SK-N-SH treated with all-trans-retinoic acid at 6 μM for 48 hours (cell line): ENCODE measurements around the gene PCMT1.
A peak's percentile ranks its signal among the peaks of the same experiment; 100 is the strongest.

ENCODE experiments used
- ATAC-seq: fragments of 200-7000 bp; cut with Tn5 transposase; 3 replicates; pipeline ENCODE4 v1.9.1; 2020; ENCODE audit warnings: mild to moderate bottlenecking, moderate library complexity
- CREB5 ChIP-seq: fragments of 250-450 bp; sonication (Bioruptor Pico); IDR thresholded peaks from 2 replicates; pipeline ENCODE4 v1.5.1; 2020; ENCODE audit warnings: low read depth, mild to moderate bottlenecking, moderate library complexity
- CSDC2 ChIP-seq: fragments of 250-450 bp; sonication (Bioruptor Pico); IDR thresholded peaks from 2 replicates; pipeline ENCODE4 v1.5.0; 2020; ENCODE audit warnings: mild to moderate bottlenecking, moderate library complexity
- CSRNP3 ChIP-seq: fragments of 250-450 bp; sonication (Bioruptor Pico); IDR thresholded peaks from 2 replicates; pipeline ENCODE4 v1.5.1; 2021; ENCODE audit warnings: mild to moderate bottlenecking, moderate library complexity
- GLIS3 ChIP-seq: fragments of 250-450 bp; sonication (Bioruptor Pico); IDR thresholded peaks from 2 replicates; pipeline ENCODE4 v1.5.0; 2020; ENCODE audit warnings: mild to moderate bottlenecking, moderate library complexity
- ISL1 ChIP-seq: fragments of 250-450 bp; sonication (Bioruptor Pico); IDR thresholded peaks from 2 replicates; pipeline ENCODE4 v2.1.2; 2022; ENCODE audit warnings: mild to moderate bottlenecking, moderate library complexity
- PATZ1 ChIP-seq: fragments of 250-450 bp; sonication (Bioruptor Pico); IDR thresholded peaks from 2 replicates; pipeline ENCODE4 v1.8.0; 2020; ENCODE audit warnings: mild to moderate bottlenecking, moderate library complexity, borderline replicate concordance
- POU6F1 ChIP-seq: fragments of 250-450 bp; sonication (Bioruptor Pico); IDR thresholded peaks from 2 replicates; pipeline ENCODE4 v1.8.0; 2021; ENCODE audit warnings: low read depth, mild to moderate bottlenecking, moderate library complexity, borderline replicate concordance
- PPARA ChIP-seq: fragments of 250-450 bp; sonication (Bioruptor Pico); IDR thresholded peaks from 2 replicates; pipeline ENCODE4 v1.5.0; 2020; ENCODE audit warnings: mild to moderate bottlenecking, borderline replicate concordance
- SNAI2 ChIP-seq: fragments of 250-450 bp; sonication (Bioruptor Pico); IDR thresholded peaks from 2 replicates; pipeline ENCODE4 v1.5.0; 2020; ENCODE audit warnings: mild to moderate bottlenecking, moderate library complexity
- TOX ChIP-seq: fragments of 250-450 bp; sonication (Bioruptor Pico); IDR thresholded peaks from 2 replicates; pipeline ENCODE4 v1.8.0; 2021; ENCODE audit warnings: mild to moderate bottlenecking, moderate library complexity, borderline replicate concordance
- TSHZ2 ChIP-seq: fragments of 250-450 bp; sonication (Bioruptor Pico); IDR thresholded peaks from 2 replicates; pipeline ENCODE4 v1.5.0; 2020; ENCODE audit warnings: mild to moderate bottlenecking, moderate library complexity
- ZC3H10 ChIP-seq: fragments of 250-450 bp; sonication (Bioruptor Pico); IDR thresholded peaks from 2 replicates; pipeline ENCODE4 v1.5.1; 2021; ENCODE audit warnings: mild to moderate bottlenecking, moderate library complexity
- ZFP3 ChIP-seq: fragments of 250-450 bp; sonication (Bioruptor Pico); IDR thresholded peaks from 2 replicates; pipeline ENCODE4 v1.5.0; 2020; ENCODE audit warnings: mild to moderate bottlenecking, moderate library complexity
- ZFP30 ChIP-seq: fragments of 450-650 bp; formaldehyde crosslinking; IDR thresholded peaks from 2 replicates; pipeline ENCODE4 v1.5.0; 2022; ENCODE audit warnings: mild to moderate bottlenecking, moderate library complexity
- ZNF70 ChIP-seq: fragments of 450-650 bp; formaldehyde crosslinking; IDR thresholded peaks from 2 replicates; pipeline ENCODE4 v1.5.0; 2020; ENCODE audit warnings: mild to moderate bottlenecking, moderate library complexity
- ZNF8 ChIP-seq: fragments of 450-650 bp; formaldehyde crosslinking; IDR thresholded peaks from 2 replicates; pipeline ENCODE4 v1.5.0; 2020; ENCODE audit warnings: mild to moderate bottlenecking, moderate library complexity

Gene PCMT1

GRCh38 chr6:149749594-149750135, at the start of gene PCMT1:
PCMT1 (plus strand) TSS chr6:149749741; CDS start chr6:149749902, 161 bp downstream.
- ATAC-seq = peak; percentile 83
- TF ChIP-seq ZFP30 (CRISPR knock-in tag) (no peak), ZNF8 (CRISPR knock-in tag) (no peak), PPARA (no peak), TOX (CRISPR knock-in tag) (no peak), TSHZ2 (no peak), PATZ1 (CRISPR knock-in tag) (no peak), CSRNP3 (no peak), CSDC2 (no peak), ZFP3 (CRISPR knock-in tag) (no peak), ZNF70 (CRISPR knock-in tag) (no peak), ISL1 (CRISPR knock-in tag) (no peak), POU6F1 (CRISPR knock-in tag) (no peak), ZC3H10 (CRISPR knock-in tag) (no peak)

- no peak for ATAC-seq
- no peak for TF ChIP-seq CREB5 (CRISPR knock-in tag)
- TF ChIP-seq ZFP30 (CRISPR knock-in tag) = no peak
- no peak for TF ChIP-seq PATZ1 (CRISPR knock-in tag)
- no peak for TF ChIP-seq GLIS3 (CRISPR knock-in tag)
- no peak for TF ChIP-seq SNAI2 (CRISPR knock-in tag)
- TF ChIP-seq ISL1 (CRISPR knock-in tag) = no peak
- no peak for TF ChIP-seq ZNF8 (CRISPR knock-in tag)
These were observed 47.8 kb upstream of the PCMT1 start for GRCh38 chr6:149701714-149702113.

GRCh38 chr6:149711711-149712110, 37.8 kb upstream of the PCMT1 start:
- no peak for TF ChIP-seq ZFP30 (CRISPR knock-in tag)
- TF ChIP-seq PPARA = no peak
- no peak for TF ChIP-seq CSRNP3
- ATAC-seq = no peak
